HepG2 (cell line): Measurements from ENCODE around the gene PARD3. TPM values are rescaled to one million over a fixed set of nuclear protein-coding genes. Genes with fewer than 3 reads are reported as not detected.
A peak's percentile ranks its signal among the peaks of the same experiment; 100 is the strongest.

Experiments used
- ATAC-seq: fragments of 200-7000 bp; cut with Tn5 transposase; 3 replicates; pipeline ENCODE4 v1.9.1; 2020; ENCODE audit warnings: mild to moderate bottlenecking, moderate library complexity
- BruUV-seq: library from RNA; stranded (reverse); fragments of 400-500 nt; replicated peaks from 2 replicates; lab custom pipeline; 2021; lab: Mats Ljungman, UMichigan
- CTCF ChIA-PET: fragments of 300-600 bp; formaldehyde crosslinking; extraction: SDS; loops from one replicate; lab custom pipeline; 2021; ENCODE audit warnings: low total read pairs, inconsistent platforms, low intra/inter-chr PET ratio; lab: Yijun Ruan, JAX
- POLR2A ChIA-PET: fragments of 350-600 bp; sonication (Branson Sonifier 250); formaldehyde crosslinking; loops from one replicate; lab custom pipeline; 2020; ENCODE audit warnings: antibody characterized with exemption, inconsistent platforms; lab: Yijun Ruan, JAX
- DNase-seq: peaks from one replicate; pipeline ENCODE4 v3.0.0-alpha.2; 2015; ENCODE audit warnings: low spot score
- FAIRE-seq: peaks from 3 replicates; lab custom pipeline; 2011; peaks lifted over from hg19 to GRCh38; lab: Jason Lieb, UNC
- H2AFZ ChIP-seq: one replicate; pipeline ENCODE4 v1.6.1; 2011; ENCODE audit warnings: low read length, inconsistent platforms
- H3K27ac ChIP-seq: fragments of 300-600 bp; 3 replicates; pipeline ENCODE4 v1.8.0; 2011; ENCODE audit warnings: mixed run types, mild to moderate bottlenecking, mixed read lengths, low read length, inconsistent platforms; ENCODE audit not compliant: insufficient read depth; ENCODE audit errors: extremely low read length
- H3K27me3 ChIP-seq, 2 experiments: fragments of 200-600 bp in 1 of 2; 2 replicates in 1 of 2; 3 replicates in 1 of 2; pipeline versions ENCODE4 v1.6.0 to v1.8.0; 2011; ENCODE audit warnings: low read length in 2 of 2, mild to moderate bottlenecking in 2 of 2, moderate library complexity in 2 of 2, inconsistent platforms in 1 of 2; ENCODE audit not compliant: insufficient read depth in 2 of 2, control insufficient read depth in 1 of 2
- H3K36me3 ChIP-seq, 2 experiments: fragments of 200-600 bp in 1 of 2; replicated peaks in 1 of 2; 2 replicates in 1 of 2; 3 replicates in 1 of 2; pipeline versions ENCODE4 v1.5.1 to v1.8.0; 2011; ENCODE audit warnings: low read length in 2 of 2, inconsistent platforms in 1 of 2; ENCODE audit not compliant: insufficient read depth in 2 of 2, control insufficient read depth in 1 of 2
- H3K4me1 ChIP-seq: 2 replicates; pipeline ENCODE4 v1.5.1; 2012; ENCODE audit warnings: low read length, inconsistent platforms; ENCODE audit not compliant: insufficient read depth
- H3K4me2 ChIP-seq: 2 replicates; pipeline ENCODE4 v1.6.0; 2011; ENCODE audit warnings: low read depth, low read length, inconsistent platforms
- H3K4me3 ChIP-seq, 3 experiments: fragments of 200-600 bp in 1 of 3; sonication (generic), shearing (Covaris generic) in 1 of 3; replicated peaks in 1 of 3; 2 replicates each; pipeline ENCODE4 v1.5.1; 2011 to 2016; ENCODE audit warnings: low read length in 3 of 3, inconsistent platforms in 2 of 3, low read depth in 2 of 3, mild to moderate bottlenecking in 2 of 3, control low read depth in 1 of 3, mixed read lengths in 1 of 3; ENCODE audit not compliant: insufficient read depth in 1 of 3
- H3K79me2 ChIP-seq: one replicate; pipeline ENCODE4 v1.6.1; 2011; ENCODE audit warnings: low read length, inconsistent platforms; ENCODE audit not compliant: insufficient read depth
- H3K9ac ChIP-seq: 2 replicates; pipeline ENCODE4 v1.6.0; 2011; ENCODE audit warnings: mild to moderate bottlenecking, low read depth, low read length, inconsistent platforms; ENCODE audit not compliant: insufficient read depth
- H3K9me3 ChIP-seq: 2 replicates; pipeline ENCODE4 v1.5.1; 2012; ENCODE audit warnings: mild to moderate bottlenecking, low read length
- H4K20me1 ChIP-seq: 2 replicates; pipeline ENCODE4 v1.6.0; 2011; ENCODE audit warnings: inconsistent platforms, mild to moderate bottlenecking, low read length, moderate library complexity; ENCODE audit not compliant: insufficient read depth
- FOXM1 ChIP-seq: sonication (generic); formaldehyde crosslinking; IDR thresholded peaks from 2 replicates; pipeline ENCODE4 v1.5.0; 2020; ENCODE audit warnings: missing genetic modification reagents
- FOXO1 ChIP-seq: sonication (generic); formaldehyde crosslinking; IDR thresholded peaks from 2 replicates; pipeline ENCODE4 v1.4.0; 2020; ENCODE audit warnings: missing genetic modification reagents
- PPARG ChIP-seq: conservative IDR thresholded peaks from 2 replicates; pipeline ENCODE4 v1.6.1; 2016; ENCODE audit warnings: missing biosample characterization, missing genetic modification reagents
- ZFP62 ChIP-seq: sonication (generic); formaldehyde crosslinking; IDR thresholded peaks from 2 replicates; pipeline ENCODE4 v1.4.0; 2020; ENCODE audit warnings: missing genetic modification reagents
- ZKSCAN5 ChIP-seq: sonication (generic); formaldehyde crosslinking; IDR thresholded peaks from 2 replicates; pipeline ENCODE4 v1.5.1; 2020; ENCODE audit warnings: mild to moderate bottlenecking, missing genetic modification reagents
- ZNF121 ChIP-seq: sonication (generic); formaldehyde crosslinking; IDR thresholded peaks from 2 replicates; pipeline ENCODE4 v1.5.0; 2020; ENCODE audit warnings: mild to moderate bottlenecking, missing genetic modification reagents
- ZNF432 ChIP-seq: sonication (generic); formaldehyde crosslinking; IDR thresholded peaks from 2 replicates; pipeline ENCODE4 v1.5.0; 2020; ENCODE audit warnings: missing genetic modification reagents, mild to moderate bottlenecking, borderline replicate concordance
- WGBS: methylation state at CpG from one replicate; pipeline ENCODE4 v1.1.6; 2017; ENCODE audit warnings: low lambda C conversion rate; 5-methylcytosine and 5-hydroxymethylcytosine counted together
- in situ Hi-C: cut with HindIII; loops from 2 replicates; pipeline ENCODE4 v1.10.0; 2017; ENCODE audit warnings: low pct_unique_long_range_greater_than_20kb; ENCODE audit not compliant: extremely low pct_ligation_motif_present
- intact Hi-C: fragments of 100-400 bp; cut with micrococcal nuclease; formaldehyde crosslinking; loops from one replicate; pipeline ENCODE4 v1.10.0; 2022; ENCODE audit not compliant: unreplicated experiment
- polyA plus RNA-seq, 8 experiments: library from polyadenylated mRNA; depleted of rRNA in 3 of 8; stranded (reverse) in 7 of 8; unstranded in 1 of 8; fragments of >200 nt; fragmentation: Illumina TruSeq in 4 of 8; extraction: Trizol in 4 of 8; gene quantifications; 2 replicates each; pipeline versions ENCODE4 v1.2.1 to v1.2.3, GENCODE V29; 2011 to 2016; ENCODE audit warnings: low read depth in 4 of 8, missing spikeins in 1 of 8, mixed read lengths in 1 of 8; ENCODE audit not compliant: insufficient read depth in 1 of 8
- total RNA-seq, 5 experiments: library from RNA; depleted of rRNA; stranded (reverse); fragments of >200 nt; fragmentation: Illumina TruSeq; extraction: Trizol; gene quantifications; 2 replicates each; pipeline ENCODE4 v1.2.3, GENCODE V29; 2016; ENCODE audit warnings: low read depth in 1 of 5
- TF ChIP-seq, protein P1 (sequence below): sonication (generic); formaldehyde crosslinking; IDR thresholded peaks from 2 replicates; pipeline ENCODE4 v1.5.0; 2020; ENCODE audit warnings: mild to moderate bottlenecking, missing genetic modification reagents

Gene PARD3
- total and polyA plus RNA-seq, 2 of the 13 experiments (the other 11 are each of a cell fraction or from before 2014, with no cell fraction given) = 40.9 to 60.0 TPM

DNA sequence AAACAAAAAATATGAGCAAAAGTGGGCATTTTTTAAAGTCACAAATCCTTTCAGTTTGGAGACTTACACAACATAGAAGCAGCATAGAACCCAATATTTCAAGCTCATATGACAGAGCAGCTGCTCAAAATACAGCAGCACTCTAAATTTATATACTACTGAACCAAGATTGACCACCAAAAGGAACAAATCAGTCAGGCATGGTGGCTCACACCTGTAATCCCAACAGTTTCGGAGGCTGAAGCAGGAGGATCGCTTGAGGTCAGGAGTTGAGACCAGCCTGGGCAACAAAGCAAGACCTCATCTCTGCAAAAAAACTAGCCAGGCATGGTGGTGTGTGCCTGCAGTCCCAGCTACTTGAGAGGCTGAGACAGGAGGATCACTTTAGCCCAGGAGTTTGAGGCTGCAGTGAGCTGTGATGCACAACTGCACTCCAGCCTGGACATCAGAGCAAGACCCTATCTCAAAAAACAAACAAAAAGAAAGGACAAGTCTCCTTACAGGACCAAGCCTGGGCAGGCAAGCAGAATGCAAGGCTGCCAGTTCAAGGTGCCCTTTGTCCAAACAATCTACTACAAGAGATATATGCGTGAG, 40.0 kb downstream of the PARD3 start:
- peaks cover 83% of the 10 kb centered on the region for H3K79me2 ChIP-seq

More for the DNA sequence above, 40.0 kb downstream of the PARD3 start:
- in situ Hi-C loops = no loop called here
- no peak overlapping the region for H3K27ac ChIP-seq
- DNase-seq (no peak), FAIRE-seq (no peak)
- H4K20me1 ChIP-seq = peaks cover 9% of the 10 kb centered on the region
- no peak overlapping the region for H2AFZ ChIP-seq
- no peak overlapping the region for H3K9ac ChIP-seq
- no peaks in the 10 kb centered on the region; a peak in 1 of 5 replicates for H3K36me3 ChIP-seq
- peak; percentile 88 for TF ChIP-seq ZNF121
- no peak for TF ChIP-seq FOXM1 (CRISPR knock-in tag)
- TF ChIP-seq PPARG (CRISPR knock-in tag) = no peak
- no peak for TF ChIP-seq ZFP62
- TF ChIP-seq, protein P1, sequence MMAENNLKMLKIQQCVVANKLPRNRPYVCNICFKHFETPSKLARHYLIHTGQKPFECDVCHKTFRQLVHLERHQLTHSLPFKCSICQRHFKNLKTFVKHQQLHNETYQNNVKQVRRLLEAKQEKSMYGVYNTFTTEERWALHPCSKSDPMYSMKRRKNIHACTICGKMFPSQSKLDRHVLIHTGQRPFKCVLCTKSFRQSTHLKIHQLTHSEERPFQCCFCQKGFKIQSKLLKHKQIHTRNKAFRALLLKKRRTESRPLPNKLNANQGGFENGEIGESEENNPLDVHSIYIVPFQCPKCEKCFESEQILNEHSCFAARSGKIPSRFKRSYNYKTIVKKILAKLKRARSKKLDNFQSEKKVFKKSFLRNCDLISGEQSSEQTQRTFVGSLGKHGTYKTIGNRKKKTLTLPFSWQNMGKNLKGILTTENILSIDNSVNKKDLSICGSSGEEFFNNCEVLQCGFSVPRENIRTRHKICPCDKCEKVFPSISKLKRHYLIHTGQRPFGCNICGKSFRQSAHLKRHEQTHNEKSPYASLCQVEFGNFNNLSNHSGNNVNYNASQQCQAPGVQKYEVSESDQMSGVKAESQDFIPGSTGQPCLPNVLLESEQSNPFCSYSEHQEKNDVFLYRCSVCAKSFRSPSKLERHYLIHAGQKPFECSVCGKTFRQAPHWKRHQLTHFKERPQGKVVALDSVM (CRISPR knock-in tag) = peak; percentile 78
- no peak for TF ChIP-seq FOXO1 (CRISPR knock-in tag)
- no peak for TF ChIP-seq ZKSCAN5
- TF ChIP-seq ZNF432 = no peak
- TF ChIP-seq, all 625 proteins: peak for 2
- no peak for ATAC-seq
- Histone ChIP-seq H3K4me3 (no peak overlapping the region), H3K27me3 (no peaks in the 10 kb centered on the region), H3K4me1 (peaks cover 12% of the 10 kb centered on the region), H3K9me3 (no peaks in the 10 kb centered on the region), H3K4me2 (no peak overlapping the region)
- BruUV-seq = no TSS peak
- 98% methylated on average over 3 of the region's 3 CpGs for WGBS
- POLR2A ChIA-PET = no interaction called here
- CTCF ChIA-PET = no interaction called here
- intact Hi-C loops = no loop called here
